Prostate gland (tissue), 2 donors: ENCODE results near the gene INTU.

Experiments
- POLR2AphosphoS5 ChIP-seq: sonication (generic); formaldehyde crosslinking; IDR thresholded peaks from one replicate; pipeline ENCODE4 v1.6.1; 2017; ENCODE audit warnings: antibody characterized with exemption
- TF ChIP-seq, protein P1 (sequence below), 4 experiments: fragments of 200-600 bp in 2 of 4; fragments of 450-650 bp in 2 of 4; sonication (generic) in 2 of 4; IDR thresholded peaks; 1 replicate in 3 of 4; 2 replicates in 1 of 4; pipeline ENCODE4 v1.5.1; 2016 to 2019; ENCODE audit warnings: antibody characterized with exemption in 4 of 4, mild to moderate bottlenecking in 2 of 4, moderate library complexity in 2 of 4

DNA sequence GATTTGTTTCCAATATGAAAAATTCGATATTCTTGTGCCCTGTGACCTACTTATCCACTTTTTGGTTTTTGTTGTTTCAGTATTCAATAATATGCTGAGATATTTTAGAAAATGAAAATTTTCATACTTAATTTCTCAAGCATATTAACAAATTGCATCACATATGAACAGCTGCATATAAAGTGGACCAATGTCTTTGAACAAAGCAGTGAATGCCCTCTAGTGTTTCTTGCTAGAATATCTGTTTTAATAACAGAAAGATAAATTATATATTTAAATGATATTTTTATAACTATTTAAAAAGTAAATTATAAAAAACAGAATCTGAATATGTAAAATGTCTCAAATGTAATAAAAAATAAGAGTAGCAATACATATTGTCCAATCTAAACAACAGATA, 31.7 kb upstream of the INTU start:
- TF ChIP-seq, protein P1, sequence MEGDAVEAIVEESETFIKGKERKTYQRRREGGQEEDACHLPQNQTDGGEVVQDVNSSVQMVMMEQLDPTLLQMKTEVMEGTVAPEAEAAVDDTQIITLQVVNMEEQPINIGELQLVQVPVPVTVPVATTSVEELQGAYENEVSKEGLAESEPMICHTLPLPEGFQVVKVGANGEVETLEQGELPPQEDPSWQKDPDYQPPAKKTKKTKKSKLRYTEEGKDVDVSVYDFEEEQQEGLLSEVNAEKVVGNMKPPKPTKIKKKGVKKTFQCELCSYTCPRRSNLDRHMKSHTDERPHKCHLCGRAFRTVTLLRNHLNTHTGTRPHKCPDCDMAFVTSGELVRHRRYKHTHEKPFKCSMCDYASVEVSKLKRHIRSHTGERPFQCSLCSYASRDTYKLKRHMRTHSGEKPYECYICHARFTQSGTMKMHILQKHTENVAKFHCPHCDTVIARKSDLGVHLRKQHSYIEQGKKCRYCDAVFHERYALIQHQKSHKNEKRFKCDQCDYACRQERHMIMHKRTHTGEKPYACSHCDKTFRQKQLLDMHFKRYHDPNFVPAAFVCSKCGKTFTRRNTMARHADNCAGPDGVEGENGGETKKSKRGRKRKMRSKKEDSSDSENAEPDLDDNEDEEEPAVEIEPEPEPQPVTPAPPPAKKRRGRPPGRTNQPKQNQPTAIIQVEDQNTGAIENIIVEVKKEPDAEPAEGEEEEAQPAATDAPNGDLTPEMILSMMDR (IDR thresholded peaks at IDR 0.05) = no peak
- TF ChIP-seq POLR2AphosphoS5 = no peak
